K562 (cell line): Measurements from ENCODE around the gene AOC3. TPM values are rescaled to one million over a fixed set of nuclear protein-coding genes. Genes with fewer than 3 reads are reported as not detected.

Source experiments
- BHLHE40 ChIP-seq: IDR thresholded peaks from 2 replicates; pipeline ENCODE4 v1.6.1; 2011; ENCODE audit warnings: low read length, improper control_type of control experiment
- CBX1 ChIP-seq: sonication (generic); IDR thresholded peaks from 2 replicates; pipeline ENCODE4 v1.6.1; 2016; ENCODE audit warnings: antibody characterized with exemption, low read depth, mild to moderate bottlenecking
- CBX5 ChIP-seq: IDR thresholded peaks from 2 replicates; pipeline ENCODE4 v1.6.1; 2014; ENCODE audit warnings: low read depth, borderline replicate concordance
- EHMT2 ChIP-seq: fragments of 450-650 bp; IDR thresholded peaks from 2 replicates; pipeline ENCODE4 v1.6.1; 2018; ENCODE audit warnings: antibody characterized with exemption
- ETS2 ChIP-seq: IDR thresholded peaks from 2 replicates; pipeline ENCODE4 v1.6.1; 2016; ENCODE audit warnings: borderline replicate concordance, missing genetic modification characterization, mild to moderate bottlenecking, moderate library complexity, missing compliant biosample characterization; ENCODE audit not compliant: poor library complexity, severe bottlenecking
- KLF1 ChIP-seq: fragments of 450-650 bp; IDR thresholded peaks from 2 replicates; pipeline ENCODE4 v1.6.1; 2016; ENCODE audit warnings: missing genetic modification characterization, missing compliant biosample characterization
- MTF1 ChIP-seq: fragments of 250-450 bp; sonication (Bioruptor Pico); IDR thresholded peaks from 2 replicates; pipeline ENCODE4 v1.9.0; 2021; ENCODE audit warnings: moderate library complexity, mild to moderate bottlenecking, inconsistent platforms, borderline replicate concordance
- MXI1 ChIP-seq: IDR thresholded peaks from 2 replicates; pipeline ENCODE4 v1.6.1; 2011; ENCODE audit warnings: low read depth, mild to moderate bottlenecking, improper control_type of control experiment, low read length
- RBM15 ChIP-seq: fragments of 200-400 bp; formaldehyde crosslinking; IDR thresholded peaks from 2 replicates; pipeline ENCODE4 v1.6.1; 2018; ENCODE audit warnings: mild to moderate bottlenecking, low read length, moderate library complexity; ENCODE audit not compliant: insufficient read depth
- TAL1 ChIP-seq: fragments of 450-650 bp; IDR thresholded peaks from 2 replicates; pipeline ENCODE4 v1.6.1; 2016; ENCODE audit warnings: mild to moderate bottlenecking
- TOE1 ChIP-seq, 2 experiments: fragments of 450-650 bp in 1 of 2; sonication (generic) in 1 of 2; formaldehyde crosslinking in 1 of 2; IDR thresholded peaks; 2 replicates each; pipeline versions ENCODE4 v1.7.1 to v1.8.0; 2016 to 2022; ENCODE audit warnings: borderline replicate concordance in 2 of 2, mild to moderate bottlenecking in 2 of 2, antibody characterized with exemption in 1 of 2, inconsistent platforms in 1 of 2, low read depth in 1 of 2, missing genetic modification reagents in 1 of 2, moderate library complexity in 1 of 2
- ZNF253 ChIP-seq: fragments of 250-450 bp; sonication (Bioruptor Pico); conservative IDR thresholded peaks from 2 replicates; pipeline ENCODE4 v1.6.1; 2021; ENCODE audit warnings: mild to moderate bottlenecking
- polyA plus RNA-seq, 8 experiments: library from polyadenylated mRNA; depleted of rRNA in 4 of 8; stranded (reverse) in 5 of 8; unstranded in 3 of 8; fragments of >200 nt; fragmentation: Nextera tagmentation in 2 of 8; fragmentation: Illumina TruSeq in 1 of 8; extraction: Ambion mirVana in 2 of 8; extraction: Trizol in 1 of 8; gene quantifications; 2 replicates each; pipeline versions ENCODE4 v1.2.1 to v1.2.3, GENCODE V29; 2011 to 2014; ENCODE audit warnings: inconsistent platforms in 1 of 8, missing spikeins in 1 of 8
- total RNA-seq, 7 experiments: library from RNA; depleted of rRNA in 6 of 7; stranded (reverse); fragments of >200 nt in 6 of 7; fragmentation: Illumina TruSeq in 2 of 7; extraction: Trizol in 2 of 7; gene quantifications; 2 replicates each; pipeline versions ENCODE4 v1.2.1 to v1.2.3, GENCODE V29; 2011 to 2021; ENCODE audit warnings: low replicate concordance in 1 of 7
- TF ChIP-seq, protein P1 (sequence below): fragments of 450-650 bp; formaldehyde crosslinking; IDR thresholded peaks from 2 replicates; pipeline ENCODE4 v1.4.0; 2022; ENCODE audit warnings: mild to moderate bottlenecking, moderate library complexity
- TF ChIP-seq, protein P2 (sequence below): fragments of 450-650 bp; formaldehyde crosslinking; IDR thresholded peaks from 2 replicates; pipeline ENCODE4 v1.4.0; 2022; ENCODE audit warnings: missing genetic modification characterization
- TF ChIP-seq, protein P3 (sequence below), 2 experiments: fragments of 450-650 bp; IDR thresholded peaks; 2 replicates each; pipeline ENCODE4 v1.6.1; 2016; ENCODE audit warnings: mild to moderate bottlenecking in 2 of 2, borderline replicate concordance in 1 of 2, low read depth in 1 of 2, moderate library complexity in 1 of 2

AOC3 gene
- total and polyA plus RNA-seq, 9 of the 15 experiments (the other 6 are each of a cell fraction or from before 2014, with no cell fraction given), result 0.09 to 0.42 (median 0.22) TPM; not detected in 3

DNA sequence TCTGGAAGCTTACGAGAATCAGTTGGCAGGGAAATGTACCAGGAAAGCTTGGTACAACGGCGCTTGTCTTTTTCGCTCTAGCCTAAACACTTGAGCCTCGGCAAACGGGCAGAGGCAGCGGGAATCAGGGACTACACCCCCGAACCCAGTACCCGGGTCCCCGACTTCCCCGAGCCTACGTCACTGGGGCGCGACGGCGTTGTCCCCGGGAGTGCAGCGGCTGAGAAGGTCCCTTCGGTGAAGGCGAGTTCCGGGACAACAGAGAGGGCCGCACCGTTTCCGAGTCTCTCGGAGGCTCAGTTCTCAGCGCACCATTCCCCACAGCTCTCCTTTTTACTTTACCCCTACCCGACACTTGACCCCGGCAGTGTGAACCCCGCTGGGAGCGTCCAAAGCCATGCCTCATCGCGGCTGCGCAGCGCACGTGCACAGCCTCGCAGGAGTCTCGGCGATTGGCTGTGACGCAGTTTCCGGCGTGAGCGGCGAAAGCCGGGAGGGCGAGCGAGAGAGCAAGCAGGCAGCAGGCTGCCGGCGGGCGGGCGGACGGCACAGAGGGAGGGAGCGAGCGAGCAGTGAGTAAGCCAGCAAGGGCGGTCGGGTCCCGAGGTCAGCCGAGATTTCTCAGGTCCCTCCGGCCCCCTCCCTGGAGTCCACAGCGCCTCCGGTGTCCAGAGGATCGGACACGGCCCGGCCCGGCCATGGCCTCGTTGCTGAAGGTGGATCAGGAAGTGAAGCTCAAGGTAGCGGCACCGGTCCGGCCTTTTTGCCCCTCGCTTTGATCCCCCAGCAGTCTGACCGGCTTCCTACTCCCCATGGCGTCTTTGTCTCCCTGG lies 17.8 kb upstream of the AOC3 start, which contains the start of gene PSME3 (continued):
- TF ChIP-seq, protein P1, sequence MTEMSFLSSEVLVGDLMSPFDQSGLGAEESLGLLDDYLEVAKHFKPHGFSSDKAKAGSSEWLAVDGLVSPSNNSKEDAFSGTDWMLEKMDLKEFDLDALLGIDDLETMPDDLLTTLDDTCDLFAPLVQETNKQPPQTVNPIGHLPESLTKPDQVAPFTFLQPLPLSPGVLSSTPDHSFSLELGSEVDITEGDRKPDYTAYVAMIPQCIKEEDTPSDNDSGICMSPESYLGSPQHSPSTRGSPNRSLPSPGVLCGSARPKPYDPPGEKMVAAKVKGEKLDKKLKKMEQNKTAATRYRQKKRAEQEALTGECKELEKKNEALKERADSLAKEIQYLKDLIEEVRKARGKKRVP (CRISPR knock-in tag), result no peak
- no peak for TF ChIP-seq CBX1
- no peak for TF ChIP-seq EHMT2
- no peak; the same call in none of the 2 replicates for TF ChIP-seq KLF1 (tag)
- TF ChIP-seq RBM15, result no peak
- TF ChIP-seq, protein P2, sequence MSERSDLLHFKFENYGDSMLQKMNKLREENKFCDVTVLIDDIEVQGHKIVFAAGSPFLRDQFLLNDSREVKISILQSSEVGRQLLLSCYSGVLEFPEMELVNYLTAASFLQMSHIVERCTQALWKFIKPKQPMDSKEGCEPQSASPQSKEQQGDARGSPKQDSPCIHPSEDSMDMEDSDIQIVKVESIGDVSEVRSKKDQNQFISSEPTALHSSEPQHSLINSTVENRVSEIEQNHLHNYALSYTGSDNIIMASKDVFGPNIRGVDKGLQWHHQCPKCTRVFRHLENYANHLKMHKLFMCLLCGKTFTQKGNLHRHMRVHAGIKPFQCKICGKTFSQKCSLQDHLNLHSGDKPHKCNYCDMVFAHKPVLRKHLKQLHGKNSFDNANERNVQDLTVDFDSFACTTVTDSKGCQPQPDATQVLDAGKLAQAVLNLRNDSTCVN (CRISPR knock-in tag), result no peak
- no peak for TF ChIP-seq CBX5
- no peak for TF ChIP-seq ETS2 (tag)
- TF ChIP-seq TOE1 (IDR thresholded peaks at IDR 0.05; ENCODE audit: borderline replicate concordance), result peak; percentile 81
- TF ChIP-seq TOE1 (CRISPR knock-in tag; IDR thresholded peaks at IDR 0.05; ENCODE audit: borderline replicate concordance, low read depth), result no peak
- peak; percentile 97 for TF ChIP-seq MXI1
- TF ChIP-seq ZNF253 (CRISPR knock-in tag), result no peak
- peak; percentile 100 for TF ChIP-seq BHLHE40
- no peak for TF ChIP-seq MTF1
- TF ChIP-seq, protein P3, sequence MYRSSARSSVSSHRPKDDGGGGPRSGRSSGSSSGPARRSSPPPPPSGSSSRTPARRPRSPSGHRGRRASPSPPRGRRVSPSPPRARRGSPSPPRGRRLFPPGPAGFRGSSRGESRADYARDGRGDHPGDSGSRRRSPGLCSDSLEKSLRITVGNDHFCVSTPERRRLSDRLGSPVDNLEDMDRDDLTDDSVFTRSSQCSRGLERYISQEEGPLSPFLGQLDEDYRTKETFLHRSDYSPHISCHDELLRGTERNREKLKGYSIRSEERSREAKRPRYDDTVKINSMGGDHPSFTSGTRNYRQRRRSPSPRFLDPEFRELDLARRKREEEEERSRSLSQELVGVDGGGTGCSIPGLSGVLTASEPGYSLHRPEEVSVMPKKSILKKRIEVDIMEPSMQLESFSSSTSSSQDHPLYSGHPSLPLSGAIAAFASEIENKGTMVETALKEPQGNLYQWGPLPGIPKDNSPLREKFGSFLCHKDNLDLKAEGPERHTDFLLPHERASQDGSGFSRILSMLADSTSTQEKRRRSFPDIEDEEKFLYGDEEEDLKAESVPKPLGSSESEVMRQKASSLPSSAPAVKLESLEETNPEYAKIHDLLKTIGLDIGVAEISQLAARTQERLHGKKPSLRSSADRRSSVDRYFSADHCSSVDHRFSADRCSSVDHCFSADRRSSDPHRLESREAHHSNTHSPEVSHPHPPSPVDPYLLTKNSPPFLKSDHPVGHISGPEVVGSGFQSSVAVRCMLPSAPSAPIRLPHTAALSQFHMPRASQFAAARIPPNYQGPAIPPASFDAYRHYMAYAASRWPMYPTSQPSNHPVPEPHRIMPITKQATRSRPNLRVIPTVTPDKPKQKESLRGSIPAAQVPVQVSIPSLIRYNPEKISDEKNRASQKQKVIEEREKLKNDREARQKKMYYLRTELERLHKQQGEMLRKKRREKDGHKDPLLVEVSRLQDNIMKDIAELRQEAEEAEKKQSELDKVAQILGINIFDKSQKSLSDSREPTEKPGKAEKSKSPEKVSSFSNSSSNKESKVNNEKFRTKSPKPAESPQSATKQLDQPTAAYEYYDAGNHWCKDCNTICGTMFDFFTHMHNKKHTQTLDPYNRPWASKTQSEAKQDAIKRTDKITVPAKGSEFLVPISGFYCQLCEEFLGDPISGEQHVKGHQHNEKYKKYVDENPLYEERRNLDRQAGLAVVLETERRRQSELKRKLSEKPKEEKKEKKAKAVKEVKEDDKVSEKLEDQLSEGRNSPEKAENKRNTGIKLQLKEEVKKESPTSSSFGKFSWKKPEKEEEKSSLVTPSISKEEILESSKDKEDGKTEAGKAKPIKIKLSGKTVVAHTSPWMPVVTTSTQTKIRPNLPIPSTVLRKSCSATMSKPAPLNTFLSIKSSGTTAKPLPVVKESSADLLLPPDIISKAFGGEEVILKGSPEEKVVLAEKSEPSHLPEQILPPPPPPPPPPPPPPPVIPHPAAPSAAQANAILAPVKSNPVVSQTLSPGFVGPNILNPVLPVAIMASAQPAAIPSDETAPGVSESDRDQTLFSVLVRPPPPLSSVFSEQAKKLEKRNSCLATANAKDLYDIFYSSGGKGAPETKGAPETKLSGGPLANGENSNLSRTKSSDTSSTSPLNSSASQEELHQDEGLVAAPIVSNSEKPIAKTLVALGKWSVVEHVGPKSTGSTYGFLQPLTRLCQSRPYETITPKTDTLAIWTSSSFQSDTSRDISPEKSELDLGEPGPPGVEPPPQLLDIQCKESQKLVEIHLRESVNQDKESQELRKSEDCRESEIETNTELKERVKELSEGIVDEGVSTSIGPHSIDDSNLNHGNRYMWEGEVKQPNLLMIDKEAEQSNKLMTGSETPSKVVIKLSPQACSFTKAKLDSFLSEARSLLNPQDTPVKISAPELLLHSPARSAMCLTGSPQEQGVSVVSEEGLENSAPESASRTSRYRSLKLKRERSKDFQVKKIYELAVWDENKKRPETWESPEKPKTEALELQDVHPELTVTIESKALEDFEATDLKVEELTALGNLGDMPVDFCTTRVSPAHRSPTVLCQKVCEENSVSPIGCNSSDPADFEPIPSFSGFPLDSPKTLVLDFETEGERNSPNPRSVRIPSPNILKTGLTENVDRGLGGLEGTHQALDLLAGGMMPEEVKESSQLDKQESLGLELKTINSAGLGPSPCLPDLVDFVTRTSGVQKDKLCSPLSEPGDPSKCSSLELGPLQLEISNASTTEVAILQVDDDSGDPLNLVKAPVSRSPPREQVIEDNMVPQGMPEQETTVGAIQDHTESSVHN (IDR thresholded peaks at IDR 0.05; ENCODE audit: borderline replicate concordance in 1 of 2, low read depth in 1 of 2), result 0 out of 4 replicates have a peak, but pooled peaks of 1 of the 2 experiments have one; percentile 24
- no peak for TF ChIP-seq TAL1
